ENCODE results near the gene NAV3.
A peak's percentile ranks its signal among the peaks of the same experiment; 100 is the strongest.

Gene NAV3

GRCh38 chr12:78143717-78144116, 313.0 kb downstream of the NAV3 start:
- DNase-seq: no peak

DNA sequence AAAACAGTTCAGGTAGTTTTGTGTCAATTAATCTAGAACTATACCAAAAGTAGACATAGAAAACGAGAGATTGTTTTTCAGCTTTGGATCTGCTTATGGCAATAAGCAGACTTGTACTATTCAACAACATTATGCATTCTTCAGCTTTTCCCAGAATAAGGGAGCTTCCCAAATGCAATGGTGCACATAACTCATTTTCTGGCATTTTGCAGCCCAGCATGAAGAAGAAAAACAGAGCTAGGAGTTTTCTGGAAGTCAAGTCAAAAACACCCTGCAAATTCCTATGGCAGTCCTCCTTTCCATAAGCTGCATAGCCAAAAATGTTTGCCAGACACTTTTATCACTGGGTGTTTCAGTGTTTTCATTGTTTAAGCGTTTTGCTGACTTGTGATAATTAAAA, 314.7 kb downstream of the NAV3 start:
- DNase-seq: no peak

DNA sequence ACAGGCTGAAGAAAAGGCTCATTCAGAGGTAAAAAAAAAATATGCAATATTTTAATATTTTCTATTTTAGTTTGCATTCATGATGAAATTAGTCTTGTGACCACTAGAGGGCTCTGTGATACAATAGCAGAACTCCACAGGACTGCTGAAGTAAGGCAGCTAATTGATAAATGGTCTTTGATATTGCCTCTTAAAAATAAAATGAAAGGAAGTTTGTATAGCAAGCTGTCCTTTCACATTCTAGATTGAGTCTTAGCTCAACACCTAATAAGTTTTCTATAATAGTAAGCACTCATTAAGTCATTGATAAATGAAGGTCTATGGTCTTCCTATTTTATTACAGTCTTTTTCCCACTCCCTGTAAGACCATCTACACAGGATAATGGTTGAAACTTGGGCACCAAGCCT, 315.7 kb downstream of the NAV3 start:
- peak; percentile 35 to 61 for DNase-seq

DNA sequence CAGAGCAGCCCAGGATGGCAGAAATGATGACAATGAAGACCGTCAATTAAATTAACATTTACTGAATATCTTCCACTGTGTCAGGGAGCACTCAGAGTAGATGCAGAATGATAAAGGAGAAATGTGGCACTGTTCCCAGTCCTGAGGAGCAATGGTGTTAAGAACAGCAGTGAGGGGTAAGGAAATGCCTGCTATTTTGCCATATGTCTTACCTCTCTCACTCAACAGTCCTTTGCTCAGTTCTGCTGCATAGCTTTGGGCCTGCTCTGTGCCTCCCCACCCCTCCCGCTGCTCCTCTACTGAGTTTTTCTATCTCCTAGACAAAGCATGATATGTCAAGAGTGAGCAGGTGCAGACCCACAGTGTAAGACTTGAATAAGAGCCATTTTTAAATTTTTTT, 318.8 kb downstream of the NAV3 start:
- DNase-seq: peak; percentile 80 to 90

- DNase-seq: no peak
Observed at GRCh38 chr12:78155546-78155945, 324.9 kb downstream of the NAV3 start.

DNA sequence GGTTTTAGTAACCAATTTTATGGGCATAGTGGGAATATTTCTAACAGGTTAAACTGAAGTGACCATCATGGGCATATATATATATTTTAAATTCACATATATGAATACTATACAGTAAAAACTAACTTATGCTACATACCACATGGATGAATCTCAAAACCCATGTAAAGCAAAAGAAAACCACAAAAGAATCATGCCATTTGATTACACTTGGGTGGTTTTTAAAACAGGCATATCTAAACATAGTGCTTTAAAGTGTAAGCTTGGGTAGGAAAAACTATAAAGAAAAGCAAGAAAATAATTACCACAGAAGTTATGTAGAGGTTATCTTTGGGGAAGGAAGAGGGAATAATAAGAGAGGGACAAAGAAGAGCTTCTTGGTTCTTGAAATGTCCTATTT, 326.1 kb downstream of the NAV3 start:
- DNase-seq: no peak

DNA sequence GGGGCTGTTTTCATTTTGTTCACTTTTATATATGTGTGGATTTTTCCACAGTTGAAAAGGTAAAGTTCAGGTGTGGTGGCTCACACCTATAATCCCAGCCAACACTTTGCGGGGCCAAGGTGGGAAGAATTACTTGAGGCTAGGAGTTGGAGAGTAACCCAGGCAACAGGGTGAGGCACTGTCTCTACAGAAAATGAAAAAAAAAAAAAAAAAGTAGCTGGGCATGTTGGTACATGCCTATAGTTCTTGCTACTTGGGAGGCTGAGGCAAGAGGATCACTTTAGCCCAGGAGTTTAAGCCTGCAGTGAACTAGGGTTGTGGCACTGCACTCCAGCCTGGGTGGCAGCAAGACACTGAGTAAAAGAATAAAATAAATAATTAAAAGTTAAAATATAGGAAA, 326.5 kb downstream of the NAV3 start:
- no peak for DNase-seq

GRCh38 chr12:78164154-78164553, 333.5 kb downstream of the NAV3 start:
- no peak for DNase-seq

- peak in 1 of 2 experiments; percentile 11 for DNase-seq
Observed at GRCh38 chr12:78167510-78167909, 336.8 kb downstream of the NAV3 start.

DNA sequence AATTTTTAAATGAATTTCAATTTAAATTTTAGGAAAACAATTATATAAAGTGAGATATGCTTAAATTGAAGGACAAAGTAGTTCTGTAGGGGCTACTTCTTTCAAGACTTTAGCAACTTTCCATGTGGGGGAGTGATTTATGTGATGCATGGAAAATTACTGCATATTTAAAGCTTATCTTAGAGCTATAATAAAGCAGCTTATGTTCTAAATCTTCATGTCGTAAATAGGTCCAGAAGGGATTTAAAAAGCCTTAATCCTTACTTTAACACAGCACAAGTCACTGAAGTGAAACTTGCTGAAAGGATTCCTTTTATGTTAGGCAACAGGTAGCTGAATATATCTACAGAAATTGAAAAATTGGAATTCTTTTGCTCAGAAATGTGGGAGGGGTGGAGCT, 340.4 kb downstream of the NAV3 start:
- DNase-seq: no peak

DNA sequence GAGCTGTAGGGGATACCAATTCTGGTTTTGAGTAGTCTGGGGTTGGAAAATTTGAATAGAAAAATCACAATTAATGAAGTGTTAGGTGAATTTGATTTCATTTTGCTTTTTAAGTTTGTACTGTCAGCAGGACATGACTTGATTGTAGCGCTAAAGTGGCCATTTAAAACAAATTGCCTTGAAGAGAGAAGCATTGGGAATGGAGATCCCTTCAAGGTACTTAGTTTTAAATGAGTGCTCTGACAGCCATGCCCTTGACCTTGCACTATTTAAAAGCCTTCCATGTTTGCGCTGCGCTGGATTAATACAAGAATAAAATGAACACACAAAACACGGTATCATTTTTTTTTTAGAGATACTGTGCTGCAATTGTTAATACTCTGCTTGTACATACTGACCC, 345.9 kb downstream of the NAV3 start:
- no peak for DNase-seq

DNA sequence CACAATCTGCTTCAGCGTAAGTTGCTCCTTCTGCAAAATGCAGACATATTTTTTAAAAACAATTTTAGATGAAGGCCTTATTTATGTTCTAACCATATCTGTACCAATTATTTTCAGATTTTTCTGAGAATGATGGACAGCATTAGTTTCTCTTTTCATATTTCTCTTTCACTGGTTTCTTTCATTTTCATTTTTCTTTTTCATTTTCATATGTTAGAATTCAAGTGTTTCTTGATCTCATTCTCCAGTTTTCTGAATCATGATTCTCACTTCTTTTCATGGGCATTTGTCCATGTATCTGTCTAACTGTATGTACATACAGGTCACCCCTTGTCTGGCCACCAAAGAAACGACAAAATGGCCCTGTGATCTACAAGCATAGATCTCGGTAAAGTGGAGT, 346.6 kb downstream of the NAV3 start:
- DNase-seq: no peak

GRCh38 chr12:78179346-78179745, 348.7 kb downstream of the NAV3 start:
- DNase-seq: peak in 1 of 2 experiments; percentile 27

- peak; percentile 53 to 67 for DNase-seq
Observed at GRCh38 chr12:78181544-78182162, 351.0 kb downstream of the NAV3 start.

DNA sequence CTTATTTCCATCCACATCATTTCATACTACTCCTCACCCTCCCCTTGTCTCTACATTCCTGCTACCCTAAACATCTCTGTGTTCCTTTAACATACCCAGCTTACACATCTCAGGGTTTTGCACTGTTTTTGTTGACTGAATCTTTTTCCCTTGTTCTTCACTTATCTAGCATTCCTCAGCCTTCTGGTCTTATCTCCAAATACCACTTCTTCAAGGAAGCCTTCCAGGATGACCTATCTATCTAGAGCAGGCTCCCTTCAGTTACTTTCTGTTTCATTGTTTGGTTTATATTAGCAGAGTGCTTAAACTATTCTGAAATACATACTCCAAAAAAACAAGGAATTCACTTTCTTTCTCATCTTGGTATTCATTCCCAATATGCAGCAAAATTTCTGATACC, 353.1 kb downstream of the NAV3 start:
- no peak for DNase-seq

GRCh38 chr12:78185109-78185508, 354.4 kb downstream of the NAV3 start:
- DNase-seq: no peak

DNA sequence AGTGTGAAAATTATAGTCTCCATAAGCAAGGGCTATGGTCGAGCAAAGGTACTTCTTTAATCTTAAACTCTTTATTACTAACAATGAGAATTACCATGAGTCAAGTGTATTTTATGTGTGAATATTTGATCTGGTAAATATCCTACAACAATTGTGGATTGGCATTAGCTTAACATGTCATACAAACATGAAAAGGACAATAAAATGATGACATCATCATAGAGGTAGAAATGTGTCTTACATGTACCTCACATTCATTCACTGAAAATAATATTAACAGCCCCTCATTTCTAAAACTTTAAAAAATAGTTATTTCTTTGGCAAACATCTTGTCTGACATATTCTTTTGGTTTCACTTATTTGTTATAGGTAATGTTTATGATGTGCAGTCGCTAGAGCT, 355.0 kb downstream of the NAV3 start:
- DNase-seq: no peak

GRCh38 chr12:78186670-78187069, 356.0 kb downstream of the NAV3 start:
- no peak for DNase-seq

DNA sequence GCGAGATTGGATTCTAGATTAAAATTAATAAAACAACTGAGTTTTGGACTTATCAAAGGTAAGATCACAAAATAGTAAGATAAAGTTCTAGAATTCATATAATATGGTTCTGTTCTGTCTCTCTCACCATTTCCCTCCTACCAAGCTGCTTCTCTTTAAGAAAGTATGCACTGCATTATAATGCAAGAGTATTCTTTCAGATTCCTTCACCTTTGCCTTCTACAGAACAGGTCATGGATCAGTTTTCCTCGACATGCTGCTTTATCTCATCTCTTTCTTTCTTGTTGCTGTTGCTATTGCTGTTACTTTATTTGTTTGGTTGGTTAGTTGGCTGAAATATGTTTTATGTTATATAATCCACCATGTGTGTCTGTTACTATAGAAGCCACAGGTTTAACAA, 357.0 kb downstream of the NAV3 start:
- no peak for DNase-seq

- no peak for DNase-seq
Observed at GRCh38 chr12:78189656-78190055, 359.0 kb downstream of the NAV3 start.

- no peak for DNase-seq
Observed at GRCh38 chr12:78191611-78192010, 360.9 kb downstream of the NAV3 start.

GRCh38 chr12:78192979-78193378, 362.3 kb downstream of the NAV3 start:
- DNase-seq: no peak

DNA sequence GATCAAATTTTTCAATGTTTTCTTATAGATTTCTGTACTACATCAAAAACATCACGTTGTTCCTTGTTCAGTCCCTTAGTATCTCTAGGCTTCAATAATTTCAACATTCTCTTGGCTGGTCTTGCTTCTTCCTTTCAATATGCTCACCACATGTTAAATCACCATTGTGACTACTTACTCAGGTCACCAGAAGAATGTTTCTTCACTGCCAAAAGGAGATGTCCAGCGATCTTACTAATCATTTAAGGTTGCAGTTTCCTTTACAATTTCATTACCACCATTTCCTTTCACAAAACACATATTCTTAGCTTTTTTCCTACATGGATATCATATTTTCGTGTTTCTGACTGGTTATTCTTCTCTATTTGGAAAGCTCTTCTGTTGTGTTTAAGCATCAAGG, 363.8 kb downstream of the NAV3 start:
- no peak for DNase-seq

DNA sequence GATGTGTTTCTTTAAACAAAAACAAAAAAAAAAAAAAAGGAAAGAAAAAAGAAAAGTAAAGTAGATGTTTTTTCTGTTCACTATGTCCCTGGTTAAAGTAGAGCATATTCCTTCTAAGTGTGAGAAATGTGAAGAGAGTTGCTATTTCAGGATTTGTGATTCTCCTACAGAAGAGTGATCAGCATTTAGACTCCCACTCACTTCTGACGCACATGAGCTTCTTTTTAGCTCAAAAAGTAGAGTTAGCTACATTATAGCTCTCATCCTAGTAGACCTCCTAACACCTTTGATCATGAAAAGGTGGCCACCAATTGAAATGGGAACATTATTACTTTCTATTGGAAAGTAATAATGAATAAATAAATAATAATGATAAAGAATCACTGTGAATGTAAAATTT, 368.2 kb downstream of the NAV3 start:
- no peak for DNase-seq

GRCh38 chr12:78199926-78200325, 369.2 kb downstream of the NAV3 start:
- DNase-seq: no peak

DNA sequence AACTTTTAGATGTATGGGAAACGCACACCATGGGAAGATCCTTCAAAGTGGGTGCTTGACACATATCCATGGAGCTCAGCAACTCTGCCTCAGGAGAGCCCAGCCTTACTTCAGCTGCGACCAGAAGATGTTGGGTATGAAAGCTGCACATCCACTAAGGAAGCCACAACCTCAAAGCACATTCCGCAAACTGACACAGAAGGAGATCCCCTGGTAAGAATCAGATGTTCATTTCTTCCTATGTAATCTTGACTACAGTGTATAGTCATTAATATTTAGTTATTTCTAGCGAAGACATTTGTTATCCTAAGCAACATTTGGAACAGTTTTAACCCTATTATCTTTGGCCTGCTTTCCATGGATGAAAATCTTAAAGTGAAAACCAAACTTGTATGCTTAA, 374.2 kb downstream of the NAV3 start:
- no peak for DNase-seq
